Activated CD8-positive, alpha-beta memory T cell treated with anti-CD3 and anti-CD28 coated beads for 24 hours (primary cell): Measurements from ENCODE around the gene GPRIN2.
"Not testable (repeated sequence)": the region's sequence is repeated elsewhere in the genome, so short reads cannot be mapped to it uniquely, and the experiment has no call there.

ENCODE experiments used
- DNase-seq: peaks from one replicate; pipeline ENCODE4 v3.0.0-alpha.2; 2020

The GPRIN2 gene

GRCh38 chr10:46556515-46557318 is at the start of gene GPRIN2:
TSS of gene GPRIN2 (minus strand) at chr10:46556658. CDS start at chr10:46550736, 5,922 bp downstream.
- no peak for DNase-seq

- not testable (repeated sequence) for DNase-seq
These were observed 44.1 kb upstream of the GPRIN2 start for GRCh38 chr10:46600516-46600915.

- peak; percentile 72 for DNase-seq
These were observed 41.3 kb upstream of the GPRIN2 start for GRCh38 chr10:46597616-46598246.

GRCh38 chr10:46596570-46596969 is 40.1 kb upstream of the GPRIN2 start:
- DNase-seq = not testable (repeated sequence)

GRCh38 chr10:46594453-46595063 is 38.1 kb upstream of the GPRIN2 start:
- not testable (repeated sequence) for DNase-seq

- DNase-seq = not testable (repeated sequence)
These were observed 36.8 kb upstream of the GPRIN2 start for GRCh38 chr10:46593307-46593706.

GRCh38 chr10:46591053-46591452 is 34.6 kb upstream of the GPRIN2 start:
- not testable (repeated sequence) for DNase-seq

- DNase-seq = not testable (repeated sequence)
These were observed 33.1 kb upstream of the GPRIN2 start for GRCh38 chr10:46589589-46589988.

- not testable (repeated sequence) for DNase-seq
These were observed 31.8 kb upstream of the GPRIN2 start for GRCh38 chr10:46588221-46588620.

GRCh38 chr10:46587546-46587945 is 31.1 kb upstream of the GPRIN2 start:
- not testable (repeated sequence) for DNase-seq

- DNase-seq = not testable (repeated sequence)
These were observed 28.8 kb upstream of the GPRIN2 start for GRCh38 chr10:46585246-46585645.

- not testable (repeated sequence) for DNase-seq
These were observed 27.7 kb upstream of the GPRIN2 start for GRCh38 chr10:46584196-46584595.

- not testable (repeated sequence) for DNase-seq
These were observed 26.1 kb upstream of the GPRIN2 start for GRCh38 chr10:46582568-46582967.

GRCh38 chr10:46581997-46582396 is 25.5 kb upstream of the GPRIN2 start:
- DNase-seq = not testable (repeated sequence)

GRCh38 chr10:46579378-46579777 is 22.9 kb upstream of the GPRIN2 start:
- DNase-seq = not testable (repeated sequence)

GRCh38 chr10:46578474-46579178 is 22.2 kb upstream of the GPRIN2 start, which contains the start of gene SYT15:
TSS of gene SYT15 (plus strand) at chr10:46579128. CDS start at chr10:46579169, 41 bp downstream.
- not testable (repeated sequence) for DNase-seq

GRCh38 chr10:46577624-46578473 is 21.4 kb upstream of the GPRIN2 start:
- not testable (repeated sequence) for DNase-seq

GRCh38 chr10:46573884-46574283 is 17.4 kb upstream of the GPRIN2 start:
- DNase-seq = not testable (repeated sequence)

GRCh38 chr10:46573314-46573713 is 16.9 kb upstream of the GPRIN2 start:
- not testable (repeated sequence) for DNase-seq

- DNase-seq = not testable (repeated sequence)
These were observed 16.3 kb upstream of the GPRIN2 start for GRCh38 chr10:46572765-46573164.

- DNase-seq = not testable (repeated sequence)
These were observed 14.2 kb upstream of the GPRIN2 start for GRCh38 chr10:46570655-46571054.

GRCh38 chr10:46567151-46567550 is 10.7 kb upstream of the GPRIN2 start:
- not testable (repeated sequence) for DNase-seq
